NCI-H82 treated with DMSO at 0.1 percent for 48 hours (cell line): ENCODE data around the gene CD6.

ENCODE experiments used
- DNase-seq: peaks from one replicate; lab custom pipeline; 2025; ENCODE audit not compliant: unreplicated experiment; lab: John Stamatoyannopoulos, UW

CD6 gene

GRCh38 chr11:60984636-60985035, 13.2 kb downstream of the CD6 start:
- DNase-seq: no peak

- DNase-seq: no peak
Measured at GRCh38 chr11:60985501-60985900, 14.0 kb downstream of the CD6 start.

- DNase-seq: no peak
Measured at GRCh38 chr11:60985991-60986915, 14.8 kb downstream of the CD6 start.

- DNase-seq: no peak
Measured at GRCh38 chr11:60987577-60988277, 16.2 kb downstream of the CD6 start.

GRCh38 chr11:60988658-60989057, 17.2 kb downstream of the CD6 start:
- no peak for DNase-seq

GRCh38 chr11:60989093-60989650, 17.7 kb downstream of the CD6 start:
- DNase-seq: no peak

GRCh38 chr11:60991457-60991856, 20.0 kb downstream of the CD6 start:
- DNase-seq: no peak

- no peak for DNase-seq
Measured at GRCh38 chr11:60992842-60993409, 21.4 kb downstream of the CD6 start.

GRCh38 chr11:60993615-60994014, 22.1 kb downstream of the CD6 start:
- DNase-seq: no peak

- no peak for DNase-seq
Measured at GRCh38 chr11:60994541-60995080, 23.1 kb downstream of the CD6 start.

GRCh38 chr11:60995798-60996197, 24.3 kb downstream of the CD6 start:
- DNase-seq: no peak

- DNase-seq: no peak
Measured at GRCh38 chr11:60996381-60997138, 25.1 kb downstream of the CD6 start.

- DNase-seq: no peak
Measured at GRCh38 chr11:61000426-61000825, 28.9 kb downstream of the CD6 start.

GRCh38 chr11:61001931-61002330, 30.5 kb downstream of the CD6 start:
- DNase-seq: no peak

- no peak for DNase-seq
Measured at GRCh38 chr11:61002598-61002997, 31.1 kb downstream of the CD6 start.

GRCh38 chr11:61004180-61004611, 32.7 kb downstream of the CD6 start:
- no peak for DNase-seq

- no peak for DNase-seq
Measured at GRCh38 chr11:61004761-61005181, 33.3 kb downstream of the CD6 start.

GRCh38 chr11:61007383-61007955, 36.0 kb downstream of the CD6 start:
- DNase-seq: no peak

GRCh38 chr11:61007956-61008896, 36.7 kb downstream of the CD6 start:
- DNase-seq: no peak
